ENCODE measurements around the gene SLC29A4. TPM values are rescaled to one million over a fixed set of nuclear protein-coding genes. Genes with fewer than 3 reads are reported as not detected.

SLC29A4 gene, protein sequence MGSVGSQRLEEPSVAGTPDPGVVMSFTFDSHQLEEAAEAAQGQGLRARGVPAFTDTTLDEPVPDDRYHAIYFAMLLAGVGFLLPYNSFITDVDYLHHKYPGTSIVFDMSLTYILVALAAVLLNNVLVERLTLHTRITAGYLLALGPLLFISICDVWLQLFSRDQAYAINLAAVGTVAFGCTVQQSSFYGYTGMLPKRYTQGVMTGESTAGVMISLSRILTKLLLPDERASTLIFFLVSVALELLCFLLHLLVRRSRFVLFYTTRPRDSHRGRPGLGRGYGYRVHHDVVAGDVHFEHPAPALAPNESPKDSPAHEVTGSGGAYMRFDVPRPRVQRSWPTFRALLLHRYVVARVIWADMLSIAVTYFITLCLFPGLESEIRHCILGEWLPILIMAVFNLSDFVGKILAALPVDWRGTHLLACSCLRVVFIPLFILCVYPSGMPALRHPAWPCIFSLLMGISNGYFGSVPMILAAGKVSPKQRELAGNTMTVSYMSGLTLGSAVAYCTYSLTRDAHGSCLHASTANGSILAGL
- 1.3 and 1.5 TPM in 2 replicates for total RNA-seq

DNA sequence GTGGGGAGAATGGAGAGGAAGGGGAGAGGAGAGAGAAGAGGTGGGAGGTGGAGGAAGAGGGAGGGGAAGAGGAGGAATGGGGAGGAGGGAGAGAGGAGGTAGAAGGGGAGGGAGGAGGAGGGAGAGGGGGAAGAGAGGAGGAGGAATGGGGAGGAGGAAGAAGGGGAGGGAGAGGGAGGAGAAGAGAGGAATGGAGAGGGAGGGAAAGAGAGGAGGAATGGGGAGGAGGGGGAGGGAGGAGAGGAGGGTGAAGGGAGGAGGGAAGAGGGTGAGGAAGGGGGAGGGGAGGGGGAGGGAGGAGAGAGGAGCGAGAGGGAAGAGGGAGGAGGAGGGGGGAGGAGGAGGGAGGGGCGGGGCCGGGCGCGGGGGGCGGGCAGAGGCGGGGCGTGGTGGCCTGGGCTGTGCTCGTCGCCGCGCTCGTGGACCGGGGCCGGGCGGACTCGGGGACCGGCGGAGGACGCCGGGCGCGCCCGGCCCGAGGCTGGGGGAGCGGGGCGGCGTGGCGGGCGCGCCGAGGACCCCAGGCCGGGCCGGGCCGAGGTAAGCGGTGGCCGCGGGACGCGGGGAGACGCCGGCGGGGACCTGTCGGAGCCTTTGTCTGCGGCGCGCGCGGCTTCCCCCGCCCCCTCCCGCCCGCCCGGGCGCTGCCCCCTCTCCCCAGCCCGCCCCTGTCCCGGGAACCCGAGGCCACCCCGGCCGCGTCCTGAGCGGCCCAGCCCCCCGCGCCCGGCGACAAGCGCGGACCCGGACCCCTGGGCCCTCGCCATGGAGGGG lies at the start of gene SLC29A4:
Gene SLC29A4, plus strand, starts transcription at position 401 of the 774 bp plus-strand sequence. CDS start 4,874 bp downstream, outside the sequence.

Other genes starting within 250 kb of the SLC29A4 start
- 10.2 and 13.3 TPM in 2 replicates for gene RBAK, start 237.1 kb upstream of the SLC29A4 start, total RNA-seq
- 62.1 and 63.8 TPM in 2 replicates for gene WIPI2, start 92.7 kb upstream of the SLC29A4 start, total RNA-seq
- 83.9 and 105 TPM in 2 replicates for gene TNRC18, start 140.9 kb downstream of the SLC29A4 start, total RNA-seq
- 12.1 and 15.3 TPM in 2 replicates for gene FBXL18, start 230.9 kb downstream of the SLC29A4 start, total RNA-seq
- gene ACTB, start 247.7 kb downstream of the SLC29A4 start, total RNA-seq = 6,007 and 7,995 TPM in 2 replicates